Endodermal cell (in vitro differentiated cells): ENCODE measurements around the gene CSGALNACT2. TPM values are rescaled to one million over a fixed set of nuclear protein-coding genes. Genes with fewer than 3 reads are reported as not detected.

Source experiments
- DNase-seq: peaks from one replicate; pipeline ENCODE4 v3.0.0-alpha.2; 2017
- H3K27ac ChIP-seq: 2 replicates; pipeline ENCODE4 v1.5.1; 2013; ENCODE audit warnings: mild to moderate bottlenecking, low read depth, low read length, moderate library complexity
- H3K27me3 ChIP-seq: 2 replicates; pipeline ENCODE4 v1.6.1; 2013; ENCODE audit warnings: mild to moderate bottlenecking, low read length, moderate library complexity; ENCODE audit not compliant: insufficient read depth, control insufficient read depth, poor library complexity, severe bottlenecking
- H3K36me3 ChIP-seq: 2 replicates; pipeline ENCODE4 v1.7.0; 2013; ENCODE audit warnings: mild to moderate bottlenecking, low read length, moderate library complexity; ENCODE audit not compliant: control insufficient read depth, insufficient read depth
- H3K4me1 ChIP-seq: one replicate; pipeline ENCODE4 v1.7.0; 2013; ENCODE audit warnings: low read length; ENCODE audit not compliant: control insufficient read depth, insufficient read depth
- H3K4me3 ChIP-seq: 2 replicates; pipeline ENCODE4 v1.5.1; 2013; ENCODE audit warnings: mild to moderate bottlenecking, low read length, moderate library complexity
- H3K9ac ChIP-seq: 2 replicates; pipeline ENCODE4 v1.6.1; 2013; ENCODE audit warnings: mild to moderate bottlenecking, low read length, moderate library complexity; ENCODE audit not compliant: poor library complexity, severe bottlenecking; ENCODE audit errors: extremely low read depth
- H3K9me3 ChIP-seq: 2 replicates; pipeline ENCODE4 v1.6.1; 2013; ENCODE audit warnings: mild to moderate bottlenecking, low read length, moderate library complexity; ENCODE audit not compliant: control insufficient read depth
- H3K27ac Mint-ChIP-seq: 2 replicates; pipeline ENCODE4 v1.8.0; 2020; ENCODE audit warnings: mixed read lengths
- H3K27me3 Mint-ChIP-seq: 2 replicates; pipeline ENCODE4 v1.8.0; 2021; ENCODE audit warnings: mild to moderate bottlenecking, mixed read lengths; ENCODE audit not compliant: insufficient read depth
- H3K36me3 Mint-ChIP-seq: 2 replicates; pipeline ENCODE4 v1.8.0; 2020; ENCODE audit warnings: low read depth, mixed read lengths
- H3K4me1 Mint-ChIP-seq: 2 replicates; pipeline ENCODE4 v1.8.0; 2020; ENCODE audit warnings: mixed read lengths
- H3K4me3 Mint-ChIP-seq: 2 replicates; pipeline ENCODE4 v1.8.0; 2020; ENCODE audit warnings: mild to moderate bottlenecking, moderate library complexity, mixed read lengths
- H3K9me3 Mint-ChIP-seq: 2 replicates; pipeline ENCODE4 v1.8.0; 2020; ENCODE audit warnings: mild to moderate bottlenecking, mixed read lengths
- CTCF ChIP-seq: fragments of 200-600 bp; sonication (generic); conservative IDR thresholded peaks from 2 replicates; pipeline ENCODE4 v1.5.0; 2021; ENCODE audit warnings: antibody characterized with exemption, mild to moderate bottlenecking
- WGBS, 2 experiments: methylation state at CpG; one replicate each; pipeline versions ENCODE4 v1.1.5 to v1.1.7; 2013; ENCODE audit warnings: missing lambda C conversion rate in 2 of 2, mixed read lengths in 1 of 2; ENCODE audit not compliant: insufficient coverage in 1 of 2, insufficient read length in 1 of 2; 5-methylcytosine and 5-hydroxymethylcytosine counted together
- total RNA-seq, 2 donors: library from RNA; stranded (reverse); fragmentation: NEBNext Ultra II Directional in 1 of 2; extraction: Animal tissue kit (Norgen Biotek cat#: 25700) in 1 of 2; gene quantifications; 2 replicates in 1 of 2; 3 replicates in 1 of 2; pipeline ENCODE4 v1.2.1, GENCODE V29; 2021

CSGALNACT2 gene
- total RNA-seq, 2 donors from 2014 or later: 7.3 to 8.6 TPM

- Histone ChIP-seq H3K9ac (no peak overlapping the region), H3K9me3 (no peaks in the 10 kb centered on the region), H3K4me1 (no peaks in the 10 kb centered on the region), H3K36me3 (no peaks in the 10 kb centered on the region), H3K4me3 (no peak overlapping the region), H3K27me3 (no peaks in the 10 kb centered on the region), H3K27ac (no peak overlapping the region)
- Mint-ChIP-seq H3K27me3 (no peaks in the 10 kb centered on the region), H3K9me3 (no peaks in the 10 kb centered on the region), H3K4me3 (no peak overlapping the region), H3K27ac (no peak overlapping the region), H3K4me1 (no peaks in the 10 kb centered on the region), H3K36me3 (no peaks in the 10 kb centered on the region)
- no peak for TF ChIP-seq CTCF
- no peak for DNase-seq
- WGBS, 2 experiments: 70 to 78% methylated on average over 6 to 9 of the region's 9 CpGs
Observed at GRCh38 chr10:43117031-43117776, 21.0 kb upstream of the CSGALNACT2 start.

DNA sequence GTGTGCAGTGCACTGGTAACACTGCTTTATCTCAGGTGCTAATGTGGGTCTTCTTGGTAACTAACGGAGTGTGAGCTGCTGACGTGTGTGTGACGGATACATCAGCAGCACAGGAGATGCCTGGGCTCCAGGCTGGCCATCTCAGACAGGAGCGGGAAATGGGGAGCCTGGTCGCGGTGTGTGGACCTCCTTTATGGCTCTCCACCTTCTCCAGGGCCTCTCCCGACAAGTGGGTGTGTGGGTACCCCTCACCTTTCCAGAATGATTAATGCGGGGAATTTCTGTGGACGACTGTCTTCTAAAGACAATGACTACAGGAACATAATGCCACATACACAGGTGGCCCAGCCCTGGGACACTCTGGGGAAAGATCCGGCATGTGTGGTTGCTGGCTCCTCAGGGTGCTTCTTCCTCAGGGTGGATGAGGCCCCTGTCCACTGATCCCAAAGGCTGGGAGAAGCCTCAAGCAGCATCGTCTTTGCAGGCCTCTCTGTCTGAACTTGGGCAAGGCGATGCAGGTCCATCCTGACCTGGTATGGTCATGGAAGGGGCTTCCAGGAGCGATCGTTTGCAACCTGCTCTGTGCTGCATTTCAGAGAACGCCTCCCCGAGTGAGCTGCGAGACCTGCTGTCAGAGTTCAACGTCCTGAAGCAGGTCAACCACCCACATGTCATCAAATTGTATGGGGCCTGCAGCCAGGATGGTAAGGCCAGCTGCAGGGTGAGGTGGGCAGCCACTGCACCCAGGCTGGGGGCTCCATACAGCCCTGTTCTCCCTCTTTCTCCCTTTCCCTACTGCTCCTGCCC, 20.3 kb upstream of the CSGALNACT2 start:
- no peak overlapping the region for H3K4me3 ChIP-seq
- H3K36me3 Mint-ChIP-seq: no peaks in the 10 kb centered on the region
- H3K4me1 ChIP-seq: no peaks in the 10 kb centered on the region
- 89 to 93% methylated on average over 14 to 18 of the region's 18 CpGs for WGBS, 2 experiments
- no peaks in the 10 kb centered on the region for H3K27me3 Mint-ChIP-seq
- TF ChIP-seq CTCF: no peak
- no peak overlapping the region for H3K4me3 Mint-ChIP-seq
- no peaks in the 10 kb centered on the region for H3K27me3 ChIP-seq
- no peak overlapping the region for H3K27ac ChIP-seq
- no peak for DNase-seq
- H3K9me3 ChIP-seq: no peaks in the 10 kb centered on the region
- H3K27ac Mint-ChIP-seq: no peak overlapping the region
- H3K9me3 Mint-ChIP-seq: no peaks in the 10 kb centered on the region
- no peaks in the 10 kb centered on the region for H3K4me1 Mint-ChIP-seq
- no peaks in the 10 kb centered on the region for H3K36me3 ChIP-seq
- H3K9ac ChIP-seq: no peak overlapping the region

DNA sequence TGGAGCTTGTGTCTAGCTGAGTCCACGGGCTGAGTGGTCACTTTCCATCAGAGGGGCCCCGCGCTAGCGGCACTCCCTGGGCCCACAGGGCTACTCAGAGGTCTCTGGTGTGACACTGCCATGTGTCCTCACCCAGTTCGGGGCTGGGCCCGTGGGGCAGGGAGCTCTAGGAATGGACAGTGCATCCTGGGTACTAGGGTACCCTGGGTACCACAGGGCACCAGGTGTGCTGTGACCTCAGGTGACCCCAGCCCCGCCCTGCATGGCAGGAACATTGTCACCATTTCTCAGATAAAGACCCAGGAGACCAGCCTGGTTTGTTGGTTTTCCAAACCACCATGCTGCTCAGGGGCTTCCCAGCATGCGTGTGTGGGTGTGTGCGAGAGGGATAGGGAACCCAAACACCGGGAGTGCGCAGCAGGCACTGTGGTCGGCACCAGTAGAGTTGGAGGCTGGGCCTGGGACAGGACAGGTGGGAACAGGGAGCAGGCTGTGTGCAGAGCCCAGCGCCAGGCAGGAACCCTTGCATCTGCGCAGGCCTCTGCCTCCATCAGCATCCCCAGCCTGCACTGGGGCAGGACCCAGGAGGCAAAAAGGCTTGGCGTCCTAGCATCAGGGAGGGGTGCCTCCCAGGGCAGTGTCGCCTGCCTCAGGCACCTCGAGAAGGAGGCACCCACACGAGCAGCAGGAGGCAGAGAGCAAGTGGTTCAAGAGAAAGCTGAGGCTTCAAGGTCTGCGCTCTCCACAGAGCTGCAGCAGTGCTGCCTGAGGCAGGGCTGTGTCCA, 19.4 kb upstream of the CSGALNACT2 start:
- H3K27me3 Mint-ChIP-seq: no peaks in the 10 kb centered on the region
- Histone ChIP-seq H3K4me1 (no peaks in the 10 kb centered on the region), H3K9ac (no peak overlapping the region), H3K27me3 (no peaks in the 10 kb centered on the region), H3K27ac (no peak overlapping the region), H3K36me3 (no peaks in the 10 kb centered on the region), H3K4me3 (no peak overlapping the region), H3K9me3 (no peaks in the 10 kb centered on the region)
- H3K36me3 Mint-ChIP-seq: no peaks in the 10 kb centered on the region
- H3K4me3 Mint-ChIP-seq: no peak overlapping the region
- no peak for DNase-seq
- TF ChIP-seq CTCF: no peak
- WGBS, 2 experiments: 84 to 85% methylated on average over 15 to 19 of the region's 19 CpGs
- no peaks in the 10 kb centered on the region for H3K9me3 Mint-ChIP-seq
- H3K4me1 Mint-ChIP-seq: no peaks in the 10 kb centered on the region
- H3K27ac Mint-ChIP-seq: no peak overlapping the region
